DMS114 treated with DMSO at 0.1 percent for 48 hours (cell line): ENCODE data around the gene PTH2.
A peak's percentile ranks its signal among the peaks of the same experiment; 100 is the strongest.
"Not testable (repeated sequence)": the region's sequence is repeated elsewhere in the genome, so short reads cannot be mapped to it uniquely, and the experiment has no call there.

Experiments used
- DNase-seq: peaks from one replicate; lab custom pipeline; 2025; ENCODE audit not compliant: unreplicated experiment; lab: John Stamatoyannopoulos, UW

Gene PTH2, protein sequence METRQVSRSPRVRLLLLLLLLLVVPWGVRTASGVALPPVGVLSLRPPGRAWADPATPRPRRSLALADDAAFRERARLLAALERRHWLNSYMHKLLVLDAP

DNA sequence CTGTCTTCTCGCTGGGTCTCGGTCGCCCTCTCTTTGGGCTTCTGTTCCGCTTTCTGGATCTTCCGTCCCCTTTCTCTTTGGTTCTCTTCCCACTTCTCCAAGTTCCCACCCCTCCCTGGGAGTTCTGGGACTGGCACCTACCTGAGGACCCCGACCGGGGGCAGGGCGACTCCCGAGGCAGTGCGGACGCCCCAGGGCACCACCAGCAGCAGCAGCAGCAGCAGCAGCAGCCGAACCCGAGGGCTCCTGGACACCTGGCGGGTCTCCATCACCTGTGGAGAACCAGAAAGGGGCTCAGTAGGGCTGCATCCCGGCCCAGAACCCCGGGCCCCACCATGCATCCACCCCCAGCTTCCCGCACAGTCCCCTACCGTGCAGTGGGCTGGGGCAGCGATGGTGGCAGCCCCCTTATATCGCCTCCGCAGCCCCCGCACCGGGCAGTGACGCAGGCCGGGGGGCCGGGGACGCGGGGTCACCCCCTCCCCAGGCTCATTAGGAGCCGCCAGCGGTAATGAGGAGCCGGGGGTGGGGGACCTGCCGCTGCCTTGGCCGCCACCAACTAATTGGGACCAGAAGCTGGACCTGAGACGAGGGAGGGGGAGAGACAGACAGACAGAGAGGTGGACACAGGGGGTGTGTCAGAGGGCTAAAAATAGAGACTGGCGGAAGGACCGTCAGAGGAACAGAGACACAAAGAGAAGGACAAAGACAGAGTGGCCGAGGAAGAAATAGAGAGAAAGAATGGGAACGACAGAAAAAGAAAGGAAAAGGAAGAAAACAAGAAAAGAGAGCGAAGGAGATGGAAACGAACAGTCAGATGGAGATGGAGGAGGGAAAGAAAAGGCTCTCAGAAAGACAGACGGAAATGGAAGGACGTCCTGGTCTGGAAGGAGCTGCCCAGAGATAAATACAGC is at the start of gene PTH2:
TSS of gene PTH2 (minus strand) at position 371 of the 914 bp plus-strand sequence. CDS start at position 269, 102 bp downstream.
- DNase-seq = no peak

- no peak for DNase-seq
These were observed 49.7 kb upstream of the PTH2 start for GRCh38 chr19:49472936-49473335.

DNA sequence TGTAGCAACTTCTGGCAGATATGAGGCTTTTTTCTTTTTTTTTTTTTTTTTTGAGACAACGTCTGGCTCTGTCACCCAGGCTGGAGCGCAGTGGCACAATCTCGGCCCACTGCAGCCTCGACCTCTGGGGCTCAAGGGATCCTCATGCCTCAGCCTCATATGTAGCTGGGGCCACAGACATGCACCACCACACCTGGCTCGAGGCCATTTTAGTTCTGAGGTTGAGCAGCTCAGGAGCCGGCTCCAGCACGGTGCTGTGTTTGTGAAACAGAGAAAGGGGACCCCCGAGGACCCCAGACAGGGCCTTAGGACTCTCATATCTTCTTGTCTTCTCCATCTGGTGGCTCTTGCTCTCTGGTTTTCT is 47.4 kb upstream of the PTH2 start:
- DNase-seq = no peak

DNA sequence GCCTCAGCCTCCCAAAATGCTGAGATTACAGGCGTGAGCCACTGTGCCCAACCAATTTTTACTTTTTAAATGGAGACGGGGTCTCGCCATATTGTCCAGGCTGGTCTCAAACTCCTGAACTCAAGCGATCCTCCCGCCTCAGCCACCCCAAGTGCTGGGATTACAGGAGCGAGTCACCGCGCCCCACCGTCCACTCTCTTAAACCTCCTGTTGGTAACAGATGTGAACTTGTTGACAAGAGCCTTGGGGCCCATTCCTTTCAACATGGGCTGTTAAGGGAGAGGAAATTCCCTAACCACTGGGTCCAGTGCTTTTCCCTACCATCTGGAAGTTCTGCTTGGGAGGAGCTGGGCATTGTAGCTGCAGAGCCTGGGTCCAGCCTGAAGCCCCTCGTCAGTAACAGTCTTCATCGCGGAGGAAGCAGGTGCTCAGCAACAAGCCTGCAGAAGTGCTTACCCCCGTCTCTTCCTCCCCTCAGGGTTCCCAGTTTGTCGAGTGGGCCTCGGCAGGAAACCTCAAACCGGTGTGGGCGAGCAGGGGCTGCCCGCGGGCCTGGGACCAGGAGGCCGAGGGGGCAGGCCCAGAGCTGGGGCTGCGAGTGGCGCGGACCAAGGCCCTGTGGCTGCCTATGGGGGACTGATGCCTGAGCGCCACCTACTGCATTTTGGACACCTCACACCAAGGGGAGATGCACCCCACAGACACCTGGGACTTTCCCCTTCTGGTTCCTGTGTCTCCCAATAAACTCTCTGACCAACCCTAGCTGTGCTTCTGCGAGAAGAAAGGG is 46.8 kb upstream of the PTH2 start:
- no peak for DNase-seq

- no peak for DNase-seq
These were observed 45.7 kb upstream of the PTH2 start for GRCh38 chr19:49468746-49469447.

- DNase-seq = no peak
These were observed 45.0 kb upstream of the PTH2 start for GRCh38 chr19:49468199-49468598.

DNA sequence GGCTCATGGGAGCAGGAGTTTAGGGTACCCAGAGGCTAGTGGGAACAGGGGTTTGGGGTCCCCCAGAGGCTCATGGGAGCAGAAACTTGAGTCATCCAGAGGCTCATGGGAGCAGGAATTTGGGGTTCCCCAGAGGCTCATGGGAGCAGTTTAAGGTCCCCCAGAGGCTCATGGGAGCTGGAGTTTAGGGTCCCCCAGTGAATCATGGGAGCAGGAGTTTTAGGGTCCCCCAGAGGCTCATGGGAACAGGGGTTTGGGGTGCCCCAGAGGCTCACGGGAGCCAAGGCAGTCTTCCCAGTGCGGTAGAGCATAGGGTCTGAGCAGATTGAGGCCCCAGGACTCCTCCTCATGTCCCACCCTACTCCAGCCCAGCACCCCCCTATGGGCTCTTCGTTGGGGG is 42.1 kb upstream of the PTH2 start:
- DNase-seq = no peak

DNA sequence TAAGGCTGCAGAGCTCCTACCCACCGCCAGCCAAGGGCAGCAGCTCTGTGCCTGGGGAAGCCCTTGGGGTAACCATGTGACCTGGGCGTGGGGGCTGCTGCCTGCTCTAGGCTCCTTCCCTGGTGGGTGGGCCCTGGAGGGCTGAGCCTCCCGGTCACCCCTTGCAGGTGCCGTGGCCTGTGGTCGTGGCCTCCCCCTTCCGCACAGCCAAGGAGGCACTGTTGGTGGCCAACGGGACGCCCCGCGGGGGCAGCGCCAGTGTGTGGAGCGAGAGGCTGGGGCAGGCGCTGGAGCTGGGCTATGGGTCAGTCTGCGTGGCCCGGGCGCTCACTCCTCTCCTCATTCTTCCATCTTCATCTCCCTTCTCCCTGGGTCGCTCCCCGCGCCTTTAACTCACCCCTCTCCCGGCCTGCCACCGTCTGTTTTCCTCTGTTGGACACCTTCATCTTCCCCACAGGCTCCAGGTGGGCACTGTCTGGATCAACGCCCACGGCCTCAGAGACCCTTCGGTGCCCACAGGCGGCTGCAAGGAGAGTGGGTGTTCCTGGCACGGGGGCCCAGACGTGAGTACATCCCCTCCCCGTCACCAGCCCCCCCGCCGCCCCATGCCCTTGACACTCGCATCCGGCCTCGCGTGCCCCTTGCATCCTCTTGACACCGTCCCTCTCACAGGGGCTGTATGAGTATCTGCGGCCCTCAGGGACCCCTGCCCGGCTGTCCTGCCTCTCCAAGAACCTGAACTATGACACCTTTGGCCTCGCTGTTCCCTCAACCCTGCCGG is 40.9 kb upstream of the PTH2 start:
- no peak for DNase-seq

DNA sequence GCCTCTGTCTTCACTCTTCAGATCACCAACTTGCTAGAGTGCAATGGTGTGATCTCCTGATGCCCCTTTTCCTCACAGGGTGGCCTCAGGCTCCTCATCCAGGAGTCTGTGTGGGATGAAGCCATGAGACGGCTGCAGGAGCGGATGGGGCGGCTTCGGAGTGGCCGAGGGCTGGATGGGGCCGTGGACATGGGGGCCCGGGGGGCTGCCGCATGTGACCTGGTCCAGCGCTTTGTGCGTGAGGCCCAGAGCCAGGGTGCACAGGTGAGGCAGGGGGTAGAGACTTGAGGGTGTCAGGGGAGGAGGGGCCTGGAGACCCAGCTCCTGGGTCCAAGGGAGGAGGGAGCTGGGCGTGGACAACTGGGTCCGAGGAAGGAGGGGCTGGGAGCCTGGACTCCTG is 39.3 kb upstream of the PTH2 start:
- DNase-seq = no peak

- no peak for DNase-seq
These were observed 38.4 kb upstream of the PTH2 start for GRCh38 chr19:49461656-49462055.

DNA sequence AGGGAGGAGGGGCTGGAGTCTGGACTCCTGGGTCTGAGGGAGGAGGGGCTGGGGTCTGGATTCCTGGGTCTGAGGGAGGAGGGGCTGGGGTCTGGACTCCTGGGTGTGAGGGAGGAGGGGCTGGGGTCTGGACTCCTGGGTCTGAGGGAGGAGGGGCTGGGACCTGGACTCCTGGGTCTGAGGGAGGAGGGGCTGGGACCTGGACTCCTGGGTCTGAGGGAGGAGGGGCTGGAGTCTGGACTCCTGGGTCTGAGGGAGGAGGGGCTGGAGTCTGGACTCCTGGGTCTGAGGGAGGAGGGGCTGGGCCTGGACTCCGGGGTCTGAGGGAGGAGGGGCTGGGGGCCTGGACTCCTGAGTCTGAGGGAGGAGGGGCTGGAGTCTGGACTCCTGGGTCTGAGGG is 37.9 kb upstream of the PTH2 start:
- DNase-seq = not testable (repeated sequence)

DNA sequence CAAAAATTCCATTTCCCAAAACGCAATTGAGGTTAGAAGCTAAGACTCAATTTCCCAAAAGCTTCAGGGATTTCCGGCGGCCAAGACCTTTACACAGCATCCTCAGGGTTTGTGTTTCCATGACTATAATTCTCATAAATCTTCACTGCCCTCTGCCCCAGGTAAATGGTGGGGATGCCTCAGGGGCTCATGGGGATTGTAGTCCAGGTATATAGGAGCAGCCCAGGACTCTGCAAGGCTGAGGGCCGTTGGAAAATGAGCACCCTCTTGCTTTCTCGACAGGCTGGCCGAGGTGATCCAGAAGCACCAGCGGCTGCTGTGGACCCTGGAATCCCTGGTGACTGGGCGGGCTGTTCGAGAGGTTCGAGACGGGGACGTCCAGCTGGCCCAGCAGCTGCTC is 36.1 kb upstream of the PTH2 start:
- no peak for DNase-seq

GRCh38 chr19:49458567-49458903 is 35.3 kb upstream of the PTH2 start:
- no peak for DNase-seq

- no peak for DNase-seq
These were observed 33.1 kb upstream of the PTH2 start for GRCh38 chr19:49456326-49456725.

GRCh38 chr19:49455773-49456172 is 32.5 kb upstream of the PTH2 start:
- no peak for DNase-seq

GRCh38 chr19:49453757-49454240 is 30.6 kb upstream of the PTH2 start:
- DNase-seq = no peak

DNA sequence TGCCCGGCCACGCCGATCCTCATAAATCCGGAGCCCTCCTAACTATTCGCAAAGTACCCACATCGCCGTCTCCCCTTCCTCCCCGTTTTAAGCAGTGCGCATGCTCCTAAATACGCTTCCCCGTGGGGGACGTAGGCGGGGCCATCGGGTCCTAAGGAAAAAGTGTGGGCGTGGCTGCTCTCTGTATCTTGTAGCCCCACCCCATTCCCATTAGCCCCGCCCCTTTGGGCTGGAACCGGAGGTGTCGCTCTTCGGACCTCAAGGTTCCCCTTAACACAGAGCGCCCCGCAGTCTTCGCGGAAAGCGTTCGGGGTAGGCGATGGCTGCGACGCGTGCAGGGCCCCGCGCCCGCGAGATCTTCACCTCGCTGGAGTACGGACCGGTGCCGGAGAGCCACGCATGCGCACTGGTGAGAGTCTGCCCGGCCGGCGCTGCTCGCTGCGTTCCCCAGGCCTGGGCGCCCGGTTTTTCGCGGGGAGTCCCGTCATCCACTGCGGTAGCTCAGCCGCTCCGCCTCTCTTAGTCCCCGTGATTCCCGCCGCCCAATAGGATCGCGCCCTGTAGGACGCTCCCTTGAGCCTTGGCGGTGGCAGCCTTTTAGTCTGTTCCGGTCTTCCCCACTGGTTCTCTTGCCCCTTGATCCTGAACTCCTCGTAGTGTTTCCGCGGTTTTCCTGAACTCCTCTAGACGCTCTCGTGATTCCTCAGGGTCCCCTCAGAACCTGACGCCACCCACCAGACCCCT is 29.9 kb upstream of the PTH2 start, which contains the start of gene ALDH16A1:
TSS of gene ALDH16A1 (plus strand) at position 213 of the 744 bp plus-strand sequence. CDS start at position 320, 107 bp downstream.
- DNase-seq = peak; percentile 86

- peak; percentile 95 for DNase-seq
These were observed 28.4 kb upstream of the PTH2 start, which contains the start of gene PIH1D1 for GRCh38 chr19:49451430-49452181. Gene PIH1D1 (minus strand): TSS chr19:49451814. CDS start chr19:49451574, 240 bp downstream.

- no peak for DNase-seq
These were observed 27.2 kb upstream of the PTH2 start for GRCh38 chr19:49450405-49450804.
